ENCODE measurements around the gene NRIP1.
"Not testable (repeated sequence)": the region's sequence is repeated elsewhere in the genome, so short reads cannot be mapped to it uniquely, and the experiment has no call there.

NRIP1 gene

GRCh38 chr21:15036189-15036588 lies 28.6 kb downstream of the NRIP1 start:
- no peak for DNase-seq

GRCh38 chr21:15034126-15034853 lies 30.5 kb downstream of the NRIP1 start:
- DNase-seq = no peak

GRCh38 chr21:15031790-15032357 lies 32.9 kb downstream of the NRIP1 start:
- no peak for DNase-seq

- not testable (repeated sequence) for DNase-seq
Measured at GRCh38 chr21:15031362-15031761, 33.4 kb downstream of the NRIP1 start.

- DNase-seq = not testable (repeated sequence)
Measured at GRCh38 chr21:15030861-15031260, 33.9 kb downstream of the NRIP1 start.

GRCh38 chr21:15029077-15029476 lies 35.7 kb downstream of the NRIP1 start:
- DNase-seq = no peak

GRCh38 chr21:15028186-15028585 lies 36.6 kb downstream of the NRIP1 start:
- DNase-seq = no peak

- no peak for DNase-seq
Measured at GRCh38 chr21:15027056-15027455, 37.7 kb downstream of the NRIP1 start.

GRCh38 chr21:15026370-15026769 lies 38.4 kb downstream of the NRIP1 start:
- DNase-seq = no peak

- no peak for DNase-seq
Measured at GRCh38 chr21:15023776-15024175, 41.0 kb downstream of the NRIP1 start.

- DNase-seq = no peak
Measured at GRCh38 chr21:15022608-15023261, 42.1 kb downstream of the NRIP1 start.

GRCh38 chr21:15020797-15021196 lies 44.0 kb downstream of the NRIP1 start:
- no peak for DNase-seq

- no peak for DNase-seq
Measured at GRCh38 chr21:15018382-15018781, 46.4 kb downstream of the NRIP1 start.

- no peak for DNase-seq
Measured at GRCh38 chr21:15015622-15016471, 49.0 kb downstream of the NRIP1 start.

- DNase-seq = no peak
Measured at GRCh38 chr21:15014221-15014620, 50.6 kb downstream of the NRIP1 start.

- DNase-seq = no peak
Measured at GRCh38 chr21:15011967-15012366, 52.8 kb downstream of the NRIP1 start.

GRCh38 chr21:15010645-15011044 lies 54.2 kb downstream of the NRIP1 start:
- DNase-seq = no peak

- DNase-seq = no peak
Measured at GRCh38 chr21:15009837-15010363, 54.9 kb downstream of the NRIP1 start.

GRCh38 chr21:15007716-15008296 lies 57.0 kb downstream of the NRIP1 start:
- DNase-seq = no peak

GRCh38 chr21:15006594-15007230 lies 58.1 kb downstream of the NRIP1 start:
- no peak for DNase-seq

GRCh38 chr21:15005391-15005790 lies 59.4 kb downstream of the NRIP1 start:
- no peak for DNase-seq

- no peak for DNase-seq
Measured at GRCh38 chr21:15004721-15005370, 60.0 kb downstream of the NRIP1 start.
